Kidney capillary endothelial cell (primary cell): Measurements from ENCODE around the gene TMCC3.
"Not testable (repeated sequence)": the region's sequence is repeated elsewhere in the genome, so short reads cannot be mapped to it uniquely, and the experiment has no call there.

Experiments
- DNase-seq: peaks from one replicate; pipeline ENCODE4 v3.0.0-alpha.2; 2018; ENCODE audit warnings: low spot score

The TMCC3 gene

GRCh38 chr12:94565683-94566082 lies 84.7 kb downstream of the TMCC3 start:
- no peak for DNase-seq

- DNase-seq = no peak
Observed at GRCh38 chr12:94563286-94563685, 87.1 kb downstream of the TMCC3 start.

GRCh38 chr12:94561943-94562411 lies 88.4 kb downstream of the TMCC3 start:
- no peak for DNase-seq

GRCh38 chr12:94560431-94561221 lies 89.7 kb downstream of the TMCC3 start:
- no peak for DNase-seq

GRCh38 chr12:94558612-94559011 lies 91.7 kb downstream of the TMCC3 start:
- no peak for DNase-seq

GRCh38 chr12:94557746-94558295 lies 92.5 kb downstream of the TMCC3 start:
- DNase-seq = no peak

- DNase-seq = no peak
Observed at GRCh38 chr12:94555687-94556086, 94.7 kb downstream of the TMCC3 start.

GRCh38 chr12:94553875-94554274 lies 96.5 kb downstream of the TMCC3 start:
- no peak for DNase-seq

- no peak for DNase-seq
Observed at GRCh38 chr12:94553130-94553519, 97.2 kb downstream of the TMCC3 start.

GRCh38 chr12:94551810-94552209 lies 98.5 kb downstream of the TMCC3 start:
- DNase-seq = no peak

- DNase-seq = no peak
Observed at GRCh38 chr12:94550964-94551363, 99.4 kb downstream of the TMCC3 start.

GRCh38 chr12:94548833-94549232 lies 101.5 kb downstream of the TMCC3 start:
- not testable (repeated sequence) for DNase-seq

GRCh38 chr12:94545935-94546771 lies 104.2 kb downstream of the TMCC3 start:
- DNase-seq = peak; percentile 67

GRCh38 chr12:94544355-94544754 lies 106.0 kb downstream of the TMCC3 start:
- no peak for DNase-seq

- no peak for DNase-seq
Observed at GRCh38 chr12:94538318-94538717, 112.0 kb downstream of the TMCC3 start.

GRCh38 chr12:94536040-94536965 lies 114.1 kb downstream of the TMCC3 start:
- no peak for DNase-seq

GRCh38 chr12:94535510-94535921 lies 114.8 kb downstream of the TMCC3 start:
- no peak for DNase-seq

GRCh38 chr12:94534774-94535509 lies 115.4 kb downstream of the TMCC3 start:
- DNase-seq = no peak

- no peak for DNase-seq
Observed at GRCh38 chr12:94534278-94534677, 116.1 kb downstream of the TMCC3 start.

GRCh38 chr12:94532490-94533422 lies 117.6 kb downstream of the TMCC3 start:
- peak; percentile 50 for DNase-seq
